Panc1 (cell line): ENCODE results near the gene LDHA.

ENCODE experiments used
- SIN3A ChIP-seq: IDR thresholded peaks from 2 replicates; pipeline ENCODE4 v1.6.1; 2012; ENCODE audit warnings: low read depth, mild to moderate bottlenecking, low read length, moderate library complexity, borderline replicate concordance; ENCODE audit not compliant: insufficient read depth
- TF ChIP-seq, protein P1 (sequence below): fragments of 450-650 bp; IDR thresholded peaks from 2 replicates; pipeline ENCODE4 v1.5.1; 2017; ENCODE audit warnings: mild to moderate bottlenecking
- TF ChIP-seq, protein P2 (sequence below), 2 experiments: IDR thresholded peaks; 2 replicates each; pipeline ENCODE4 v1.6.1; 2011 to 2012; ENCODE audit warnings: low read depth in 2 of 2, control low read depth in 1 of 2, low read length in 1 of 2, mild to moderate bottlenecking in 1 of 2, moderate library complexity in 1 of 2; ENCODE audit not compliant: insufficient read depth in 1 of 2

DNA sequence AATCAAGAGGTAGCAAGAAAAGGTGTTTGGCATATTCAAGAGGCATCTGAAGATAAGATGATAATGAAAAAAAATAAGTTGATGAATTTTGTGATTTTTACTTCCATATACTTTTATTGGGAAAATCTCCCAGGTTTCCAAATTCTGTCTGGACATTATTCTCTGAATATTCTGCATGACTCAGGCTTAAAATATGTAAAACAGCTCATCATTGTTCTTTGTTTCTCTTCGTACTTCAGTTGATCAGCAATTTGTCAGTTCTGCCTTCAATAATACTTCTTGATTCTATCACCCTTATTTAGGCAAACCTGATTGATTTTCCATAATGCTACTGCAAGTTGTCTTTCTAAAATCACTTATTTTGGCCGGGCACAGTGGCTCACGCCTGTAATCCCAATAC is 41.8 kb upstream of the LDHA start:
- TF ChIP-seq, protein P1, sequence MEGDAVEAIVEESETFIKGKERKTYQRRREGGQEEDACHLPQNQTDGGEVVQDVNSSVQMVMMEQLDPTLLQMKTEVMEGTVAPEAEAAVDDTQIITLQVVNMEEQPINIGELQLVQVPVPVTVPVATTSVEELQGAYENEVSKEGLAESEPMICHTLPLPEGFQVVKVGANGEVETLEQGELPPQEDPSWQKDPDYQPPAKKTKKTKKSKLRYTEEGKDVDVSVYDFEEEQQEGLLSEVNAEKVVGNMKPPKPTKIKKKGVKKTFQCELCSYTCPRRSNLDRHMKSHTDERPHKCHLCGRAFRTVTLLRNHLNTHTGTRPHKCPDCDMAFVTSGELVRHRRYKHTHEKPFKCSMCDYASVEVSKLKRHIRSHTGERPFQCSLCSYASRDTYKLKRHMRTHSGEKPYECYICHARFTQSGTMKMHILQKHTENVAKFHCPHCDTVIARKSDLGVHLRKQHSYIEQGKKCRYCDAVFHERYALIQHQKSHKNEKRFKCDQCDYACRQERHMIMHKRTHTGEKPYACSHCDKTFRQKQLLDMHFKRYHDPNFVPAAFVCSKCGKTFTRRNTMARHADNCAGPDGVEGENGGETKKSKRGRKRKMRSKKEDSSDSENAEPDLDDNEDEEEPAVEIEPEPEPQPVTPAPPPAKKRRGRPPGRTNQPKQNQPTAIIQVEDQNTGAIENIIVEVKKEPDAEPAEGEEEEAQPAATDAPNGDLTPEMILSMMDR = no peak
- no peak for TF ChIP-seq SIN3A
- TF ChIP-seq, protein P2, sequence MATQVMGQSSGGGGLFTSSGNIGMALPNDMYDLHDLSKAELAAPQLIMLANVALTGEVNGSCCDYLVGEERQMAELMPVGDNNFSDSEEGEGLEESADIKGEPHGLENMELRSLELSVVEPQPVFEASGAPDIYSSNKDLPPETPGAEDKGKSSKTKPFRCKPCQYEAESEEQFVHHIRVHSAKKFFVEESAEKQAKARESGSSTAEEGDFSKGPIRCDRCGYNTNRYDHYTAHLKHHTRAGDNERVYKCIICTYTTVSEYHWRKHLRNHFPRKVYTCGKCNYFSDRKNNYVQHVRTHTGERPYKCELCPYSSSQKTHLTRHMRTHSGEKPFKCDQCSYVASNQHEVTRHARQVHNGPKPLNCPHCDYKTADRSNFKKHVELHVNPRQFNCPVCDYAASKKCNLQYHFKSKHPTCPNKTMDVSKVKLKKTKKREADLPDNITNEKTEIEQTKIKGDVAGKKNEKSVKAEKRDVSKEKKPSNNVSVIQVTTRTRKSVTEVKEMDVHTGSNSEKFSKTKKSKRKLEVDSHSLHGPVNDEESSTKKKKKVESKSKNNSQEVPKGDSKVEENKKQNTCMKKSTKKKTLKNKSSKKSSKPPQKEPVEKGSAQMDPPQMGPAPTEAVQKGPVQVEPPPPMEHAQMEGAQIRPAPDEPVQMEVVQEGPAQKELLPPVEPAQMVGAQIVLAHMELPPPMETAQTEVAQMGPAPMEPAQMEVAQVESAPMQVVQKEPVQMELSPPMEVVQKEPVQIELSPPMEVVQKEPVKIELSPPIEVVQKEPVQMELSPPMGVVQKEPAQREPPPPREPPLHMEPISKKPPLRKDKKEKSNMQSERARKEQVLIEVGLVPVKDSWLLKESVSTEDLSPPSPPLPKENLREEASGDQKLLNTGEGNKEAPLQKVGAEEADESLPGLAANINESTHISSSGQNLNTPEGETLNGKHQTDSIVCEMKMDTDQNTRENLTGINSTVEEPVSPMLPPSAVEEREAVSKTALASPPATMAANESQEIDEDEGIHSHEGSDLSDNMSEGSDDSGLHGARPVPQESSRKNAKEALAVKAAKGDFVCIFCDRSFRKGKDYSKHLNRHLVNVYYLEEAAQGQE (IDR thresholded peaks at IDR 0.05; ENCODE audit: insufficient read depth in 1 of 2, low read depth in 2 of 2, low read length in 1 of 2) = no peak
